ENCODE data around the gene WNT2B. TPM values are rescaled to one million over a fixed set of nuclear protein-coding genes. Genes with fewer than 3 reads are reported as not detected.

The WNT2B gene
- total RNA-seq, 1 experiment from 2014 or later: 1.2 TPM

GRCh38 chr1:112511897-112512296 is 3.1 kb downstream of the WNT2B start:
- no peak overlapping the region for H3K4me3 Mint-ChIP-seq
- peaks cover 63% of the 10 kb centered on the region for H3K27me3 Mint-ChIP-seq (ENCODE audit: low read depth)
- no peaks in the 10 kb centered on the region for H3K9me3 Mint-ChIP-seq
- DNase-seq (ENCODE audit: low spot score): no peak
- POLR2A ChIA-PET: no interaction called here
- TF ChIP-seq FOXJ3 (CRISPR knock-in tag; IDR thresholded peaks at IDR 0.05; ENCODE audit: borderline replicate concordance): no peak
- no peak for TF ChIP-seq PRDM15 (CRISPR knock-in tag; IDR thresholded peaks at IDR 0.05)
- no peak for TF ChIP-seq ZNF263 (CRISPR knock-in tag; IDR thresholded peaks at IDR 0.05; ENCODE audit: low read depth)
- TF ChIP-seq ZNF423 (CRISPR knock-in tag; IDR thresholded peaks at IDR 0.05): no peak
- TF ChIP-seq NFATC4 (CRISPR knock-in tag; IDR thresholded peaks at IDR 0.05): no peak
- no peak for TF ChIP-seq ESRRA (CRISPR knock-in tag; IDR thresholded peaks at IDR 0.05; ENCODE audit: borderline replicate concordance)
- no peak for TF ChIP-seq AR (CRISPR knock-in tag; IDR thresholded peaks at IDR 0.05)
- TF ChIP-seq NFE2L1 (CRISPR knock-in tag; IDR thresholded peaks at IDR 0.05): no peak
- no peak for TF ChIP-seq SP1 (CRISPR knock-in tag; conservative IDR thresholded peaks at IDR 0.05)
- no peak for TF ChIP-seq RELA (CRISPR knock-in tag; IDR thresholded peaks at IDR 0.05; ENCODE audit: borderline replicate concordance)
- no peak for TF ChIP-seq ZNF281 (CRISPR knock-in tag; IDR thresholded peaks at IDR 0.05)
- TF ChIP-seq RORB (CRISPR knock-in tag; IDR thresholded peaks at IDR 0.05): no peak
- TF ChIP-seq NR1H2 (CRISPR knock-in tag; IDR thresholded peaks at IDR 0.05): no peak
- no peak for TF ChIP-seq CREB1 (CRISPR knock-in tag; IDR thresholded peaks at IDR 0.05)
- no peak for TF ChIP-seq NR2C2 (CRISPR knock-in tag; IDR thresholded peaks at IDR 0.05)
- TF ChIP-seq HMGA2 (CRISPR knock-in tag; IDR thresholded peaks at IDR 0.05): no peak
- no peak for TF ChIP-seq OVOL2 (CRISPR knock-in tag; IDR thresholded peaks at IDR 0.05; ENCODE audit: borderline replicate concordance)
- TF ChIP-seq ZSCAN18 (CRISPR knock-in tag; IDR thresholded peaks at IDR 0.05): no peak
- TF ChIP-seq ZNF219 (CRISPR knock-in tag; IDR thresholded peaks at IDR 0.05; ENCODE audit: borderline replicate concordance): no peak
- no peak for TF ChIP-seq GRHL2 (CRISPR knock-in tag; IDR thresholded peaks at IDR 0.05; ENCODE audit: insufficient replicate concordance, severe bottlenecking)
- no peak overlapping the region for H3K27ac Mint-ChIP-seq
- ATAC-seq: no peak
- no peaks in the 10 kb centered on the region for H3K36me3 Mint-ChIP-seq
- H3K4me1 Mint-ChIP-seq: peaks cover 23% of the 10 kb centered on the region
- CTCF ChIA-PET: interaction anchor here (0.9 to 2.7 kb wide), 3 partner anchors 46 to 213 kb away, joined by 4 to 13 read pairs (median 6); no protein-coding TSS in a partner anchor

Measured in WTC11 (cell line).